DMS 273 (cell line): ENCODE measurements around the gene SATL1.
A peak's percentile ranks its signal among the peaks of the same experiment; 100 is the strongest.
"Not testable (repeated sequence)": the region's sequence is repeated elsewhere in the genome, so short reads cannot be mapped to it uniquely, and the experiment has no call there.

Source experiments
- DNase-seq: peaks from one replicate; lab custom pipeline; 2025; ENCODE audit not compliant: unreplicated experiment; lab: John Stamatoyannopoulos, UW

The SATL1 gene

GRCh38 chrX:85243761-85244449, at the start of gene SATL1, which contains the start of gene ZNF711:
Gene SATL1 (minus strand): TSS chrX:85243779. CDS start chrX:85108968, 134,811 bp downstream.
Gene ZNF711 (plus strand): TSS chrX:85243991. CDS start chrX:85247573, 3,582 bp downstream.
- DNase-seq: peak; percentile 92

- DNase-seq: peak; percentile 14
Measured at GRCh38 chrX:85288992-85289723, 45.6 kb upstream of the SATL1 start.

GRCh38 chrX:85285286-85285685, 41.7 kb upstream of the SATL1 start:
- not testable (repeated sequence) for DNase-seq

GRCh38 chrX:85244450-85245211, 1.1 kb upstream of the SATL1 start:
- DNase-seq: peak; percentile 62

GRCh38 chrX:85243155-85243554, 424 bp downstream of the SATL1 start:
- peak; percentile 27 for DNase-seq

- no peak for DNase-seq
Measured at GRCh38 chrX:85223359-85223758, 20.2 kb downstream of the SATL1 start.

GRCh38 chrX:85221361-85221760, 22.2 kb downstream of the SATL1 start:
- no peak for DNase-seq

GRCh38 chrX:85215946-85216345, 27.6 kb downstream of the SATL1 start:
- no peak for DNase-seq

- no peak for DNase-seq
Measured at GRCh38 chrX:85213792-85214530, 29.6 kb downstream of the SATL1 start.

- DNase-seq: no peak
Measured at GRCh38 chrX:85203461-85203970, 40.1 kb downstream of the SATL1 start.

- DNase-seq: no peak
Measured at GRCh38 chrX:85196319-85196718, 47.3 kb downstream of the SATL1 start.

GRCh38 chrX:85159644-85160043, 83.9 kb downstream of the SATL1 start:
- no peak for DNase-seq

- no peak for DNase-seq
Measured at GRCh38 chrX:85140964-85141363, 102.6 kb downstream of the SATL1 start.

- DNase-seq: no peak
Measured at GRCh38 chrX:85139422-85139821, 104.2 kb downstream of the SATL1 start.

- DNase-seq: no peak
Measured at GRCh38 chrX:85136409-85136808, 107.2 kb downstream of the SATL1 start.

GRCh38 chrX:85115252-85115651, 128.3 kb downstream of the SATL1 start:
- DNase-seq: no peak

- peak; percentile 4 for DNase-seq
Measured at GRCh38 chrX:85114776-85115175, 128.8 kb downstream of the SATL1 start.

GRCh38 chrX:85114171-85114570, 129.4 kb downstream of the SATL1 start:
- DNase-seq: no peak

GRCh38 chrX:85113746-85114145, 129.8 kb downstream of the SATL1 start:
- DNase-seq: no peak

- DNase-seq: no peak
Measured at GRCh38 chrX:85112293-85112692, 131.3 kb downstream of the SATL1 start.

- peak; percentile 47 for DNase-seq
Measured at GRCh38 chrX:85111347-85111746, 132.2 kb downstream of the SATL1 start.
